ENCODE data around the gene SLC22A1. TPM values are rescaled to one million over a fixed set of nuclear protein-coding genes. Genes with fewer than 3 reads are reported as not detected.
A peak's percentile ranks its signal among the peaks of the same experiment; 100 is the strongest.
"Not testable (repeated sequence)": the region's sequence is repeated elsewhere in the genome, so short reads cannot be mapped to it uniquely, and the experiment has no call there.

SLC22A1 gene
- total RNA-seq, 1 experiment from 2014 or later: not detected

GRCh38 chr6:160154471-160154870, 32.9 kb downstream of the SLC22A1 start:
- DNase-seq (ENCODE audit: low read depth): no peak
- in situ Hi-C loops (cut with HindIII; ENCODE audit: low pct_unique_long_range_greater_than_20kb, low sequenced_read_pairs): no loop called here

- in situ Hi-C loops (cut with HindIII; ENCODE audit: low pct_unique_long_range_greater_than_20kb, low sequenced_read_pairs): no loop called here
- DNase-seq (ENCODE audit: low read depth): no peak
These were observed 35.2 kb downstream of the SLC22A1 start for GRCh38 chr6:160156842-160157241.

- no peak for DNase-seq (ENCODE audit: low read depth)
- in situ Hi-C loops (cut with HindIII; ENCODE audit: low pct_unique_long_range_greater_than_20kb, low sequenced_read_pairs): no loop called here
These were observed 38.8 kb downstream of the SLC22A1 start for GRCh38 chr6:160160450-160160849.

GRCh38 chr6:160160929-160161646, 39.5 kb downstream of the SLC22A1 start:
- in situ Hi-C loops (cut with HindIII; ENCODE audit: low pct_unique_long_range_greater_than_20kb, low sequenced_read_pairs): no loop called here

GRCh38 chr6:160161647-160161986, 40.0 kb downstream of the SLC22A1 start:
- in situ Hi-C loops (cut with HindIII; ENCODE audit: low pct_unique_long_range_greater_than_20kb, low sequenced_read_pairs): no loop called here
- no peak for DNase-seq (ENCODE audit: low read depth)

More at GRCh38 chr6:160160929-160161646, 39.5 kb downstream of the SLC22A1 start:
- no peak for DNase-seq (ENCODE audit: low read depth)

GRCh38 chr6:160162030-160162566, 40.5 kb downstream of the SLC22A1 start:
- in situ Hi-C loops (cut with HindIII; ENCODE audit: low pct_unique_long_range_greater_than_20kb, low sequenced_read_pairs): no loop called here
- no peak for DNase-seq (ENCODE audit: low read depth)

GRCh38 chr6:160163425-160163824, 41.8 kb downstream of the SLC22A1 start:
- in situ Hi-C loops (cut with HindIII; ENCODE audit: low pct_unique_long_range_greater_than_20kb, low sequenced_read_pairs): no loop called here
- no peak for DNase-seq (ENCODE audit: low read depth)

GRCh38 chr6:160163912-160164311, 42.3 kb downstream of the SLC22A1 start:
- no peak for DNase-seq (ENCODE audit: low read depth)
- in situ Hi-C loops (cut with HindIII; ENCODE audit: low pct_unique_long_range_greater_than_20kb, low sequenced_read_pairs): no loop called here

GRCh38 chr6:160165928-160166327, 44.3 kb downstream of the SLC22A1 start:
- DNase-seq (ENCODE audit: low read depth); in situ Hi-C loops (cut with HindIII; ENCODE audit: low pct_unique_long_range_greater_than_20kb, low sequenced_read_pairs): not testable (repeated sequence)

- in situ Hi-C loops (cut with HindIII; ENCODE audit: low pct_unique_long_range_greater_than_20kb, low sequenced_read_pairs): no loop called here
- peak; percentile 85 for DNase-seq (ENCODE audit: low read depth)
These were observed 46.2 kb downstream of the SLC22A1 start for GRCh38 chr6:160167604-160168399.

GRCh38 chr6:160170018-160170680, 48.5 kb downstream of the SLC22A1 start:
- in situ Hi-C loops (cut with HindIII; ENCODE audit: low pct_unique_long_range_greater_than_20kb, low sequenced_read_pairs): no loop called here
- DNase-seq (ENCODE audit: low read depth): no peak

GRCh38 chr6:160172704-160173103, 51.1 kb downstream of the SLC22A1 start:
- in situ Hi-C loops (cut with HindIII; ENCODE audit: low pct_unique_long_range_greater_than_20kb, low sequenced_read_pairs): no loop called here
- no peak for DNase-seq (ENCODE audit: low read depth)

GRCh38 chr6:160173806-160174527, 52.4 kb downstream of the SLC22A1 start:
- in situ Hi-C loops (cut with HindIII; ENCODE audit: low pct_unique_long_range_greater_than_20kb, low sequenced_read_pairs): no loop called here
- DNase-seq (ENCODE audit: low read depth): no peak

GRCh38 chr6:160174681-160175080, 53.1 kb downstream of the SLC22A1 start:
- in situ Hi-C loops (cut with HindIII; ENCODE audit: low pct_unique_long_range_greater_than_20kb, low sequenced_read_pairs): no loop called here
- DNase-seq (ENCODE audit: low read depth): peak; percentile 56

- in situ Hi-C loops (cut with HindIII; ENCODE audit: low pct_unique_long_range_greater_than_20kb, low sequenced_read_pairs): no loop called here
- DNase-seq (ENCODE audit: low read depth): peak; percentile 30
These were observed 55.6 kb downstream of the SLC22A1 start for GRCh38 chr6:160177220-160177619.

GRCh38 chr6:160178271-160178670, 56.7 kb downstream of the SLC22A1 start:
- DNase-seq (ENCODE audit: low read depth): no peak
- in situ Hi-C loops (cut with HindIII; ENCODE audit: low pct_unique_long_range_greater_than_20kb, low sequenced_read_pairs): no loop called here

GRCh38 chr6:160180706-160181105, 59.1 kb downstream of the SLC22A1 start:
- DNase-seq (ENCODE audit: low read depth): no peak
- in situ Hi-C loops (cut with HindIII; ENCODE audit: low pct_unique_long_range_greater_than_20kb, low sequenced_read_pairs): no loop called here

GRCh38 chr6:160188773-160189172, 67.2 kb downstream of the SLC22A1 start:
- in situ Hi-C loops (cut with HindIII; ENCODE audit: low pct_unique_long_range_greater_than_20kb, low sequenced_read_pairs): no loop called here
- DNase-seq (ENCODE audit: low read depth): no peak
